Mesothelial cell of epicardium (in vitro differentiated cells): ENCODE data around the gene SERHL2. TPM values are rescaled to one million over a fixed set of nuclear protein-coding genes. Genes with fewer than 3 reads are reported as not detected.

Source experiments
- DNase-seq, 2 experiments: peaks; one replicate each; pipeline ENCODE4 v3.0.0; 2021; ENCODE audit warnings: low spot score in 2 of 2; ENCODE audit not compliant: unreplicated experiment in 2 of 2
- H3K27ac Mint-ChIP-seq: 2 replicates; pipeline ENCODE4 v1.8.0; 2021; ENCODE audit warnings: mixed read lengths
- H3K27me3 Mint-ChIP-seq: 2 replicates; pipeline ENCODE4 v1.8.0; 2021; ENCODE audit warnings: low read depth, mixed read lengths
- H3K36me3 Mint-ChIP-seq: 2 replicates; pipeline ENCODE4 v1.8.0; 2021; ENCODE audit warnings: mixed read lengths
- H3K4me1 Mint-ChIP-seq: 2 replicates; pipeline ENCODE4 v1.8.0; 2021; ENCODE audit warnings: mixed read lengths
- H3K4me3 Mint-ChIP-seq: 2 replicates; pipeline ENCODE4 v1.8.0; 2021; ENCODE audit warnings: mild to moderate bottlenecking, moderate library complexity, mixed read lengths
- H3K9me3 Mint-ChIP-seq: 2 replicates; pipeline ENCODE4 v1.8.0; 2021; ENCODE audit warnings: mixed read lengths
- total RNA-seq: library from RNA; stranded (reverse); gene quantifications from 3 replicates; pipeline ENCODE4 v1.2.1, GENCODE V29; 2021
- TF ChIP-seq, protein P1 (sequence below): fragments of 200-600 bp; sonication (generic); IDR thresholded peaks from one replicate; pipeline ENCODE4 v1.5.0; 2021; ENCODE audit warnings: antibody characterized with exemption; ENCODE audit not compliant: unreplicated experiment

SERHL2 gene
- total RNA-seq, 1 donor from 2014 or later: 2.5 TPM

DNA sequence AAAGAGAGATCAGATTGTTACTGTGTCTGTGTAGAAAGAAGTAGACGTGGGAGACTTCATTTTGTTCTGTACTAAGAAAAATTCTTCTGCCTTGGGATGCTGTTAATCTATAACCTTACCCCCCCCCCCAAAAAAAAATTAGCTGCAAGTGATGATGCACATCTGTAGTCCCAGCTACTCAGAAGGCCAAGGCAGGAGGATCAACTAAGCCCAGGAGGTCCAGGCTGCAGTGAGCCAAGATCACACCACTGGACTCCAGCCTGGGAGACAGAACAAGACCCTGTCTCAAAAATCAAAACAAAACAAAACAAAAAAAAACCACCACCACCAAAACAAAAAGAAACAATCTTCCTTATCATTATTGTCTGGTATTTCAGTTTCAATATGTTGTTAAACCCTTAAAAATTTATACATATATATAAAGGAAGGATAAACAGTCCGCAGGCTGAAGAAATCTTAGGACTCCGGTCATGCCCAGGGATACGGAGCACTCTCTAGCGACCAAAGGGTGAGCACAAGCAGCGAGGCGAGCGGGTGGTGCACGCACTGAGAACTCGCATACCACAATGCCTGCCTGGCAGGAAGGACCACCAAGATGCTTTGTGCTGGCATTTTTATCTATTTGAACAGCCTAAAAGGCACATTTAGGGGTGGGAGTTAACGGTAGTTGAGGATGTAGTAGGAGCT is 54.5 kb downstream of the SERHL2 start:
- no peak overlapping the region for H3K4me3 Mint-ChIP-seq
- H3K4me1 Mint-ChIP-seq: peaks cover 40% of the 10 kb centered on the region
- TF ChIP-seq, protein P1, sequence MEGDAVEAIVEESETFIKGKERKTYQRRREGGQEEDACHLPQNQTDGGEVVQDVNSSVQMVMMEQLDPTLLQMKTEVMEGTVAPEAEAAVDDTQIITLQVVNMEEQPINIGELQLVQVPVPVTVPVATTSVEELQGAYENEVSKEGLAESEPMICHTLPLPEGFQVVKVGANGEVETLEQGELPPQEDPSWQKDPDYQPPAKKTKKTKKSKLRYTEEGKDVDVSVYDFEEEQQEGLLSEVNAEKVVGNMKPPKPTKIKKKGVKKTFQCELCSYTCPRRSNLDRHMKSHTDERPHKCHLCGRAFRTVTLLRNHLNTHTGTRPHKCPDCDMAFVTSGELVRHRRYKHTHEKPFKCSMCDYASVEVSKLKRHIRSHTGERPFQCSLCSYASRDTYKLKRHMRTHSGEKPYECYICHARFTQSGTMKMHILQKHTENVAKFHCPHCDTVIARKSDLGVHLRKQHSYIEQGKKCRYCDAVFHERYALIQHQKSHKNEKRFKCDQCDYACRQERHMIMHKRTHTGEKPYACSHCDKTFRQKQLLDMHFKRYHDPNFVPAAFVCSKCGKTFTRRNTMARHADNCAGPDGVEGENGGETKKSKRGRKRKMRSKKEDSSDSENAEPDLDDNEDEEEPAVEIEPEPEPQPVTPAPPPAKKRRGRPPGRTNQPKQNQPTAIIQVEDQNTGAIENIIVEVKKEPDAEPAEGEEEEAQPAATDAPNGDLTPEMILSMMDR: no peak
- H3K27ac Mint-ChIP-seq: peak overlapping the region; percentile 91
- no peak for DNase-seq
- H3K9me3 Mint-ChIP-seq: peaks cover 3% of the 10 kb centered on the region
- H3K27me3 Mint-ChIP-seq: no peaks in the 10 kb centered on the region
- peaks cover 16% of the 10 kb centered on the region for H3K36me3 Mint-ChIP-seq

DNA sequence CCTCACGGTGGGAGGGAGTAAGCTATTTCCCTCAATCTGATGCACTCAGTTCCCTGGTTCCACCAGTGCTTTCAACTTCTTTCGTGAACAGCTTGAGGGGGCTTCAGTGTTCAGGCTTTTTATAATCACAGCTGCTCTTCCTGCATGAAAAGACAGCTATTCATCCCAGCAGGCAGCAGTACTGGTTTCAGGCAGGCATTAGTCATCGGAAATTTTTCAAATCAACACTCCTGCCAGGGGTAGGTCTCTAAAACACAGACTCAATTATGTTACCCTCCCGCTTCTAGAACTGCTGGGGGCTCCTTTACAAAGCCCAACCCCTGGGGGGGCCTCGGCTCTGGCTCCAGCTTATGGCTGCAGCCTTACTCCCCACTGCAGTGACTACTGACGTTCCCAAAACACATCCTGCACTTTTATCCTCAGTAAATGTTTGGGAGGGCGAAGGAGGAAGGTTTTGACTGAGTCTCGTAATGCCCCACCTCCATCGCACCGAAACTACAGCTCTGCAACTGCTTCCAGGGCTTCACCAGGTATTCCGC is 55.1 kb downstream of the SERHL2 start:
- Mint-ChIP-seq H3K9me3 (peaks cover 3% of the 10 kb centered on the region), H3K4me3 (no peak overlapping the region), H3K4me1 (peaks cover 44% of the 10 kb centered on the region), H3K27me3 (no peaks in the 10 kb centered on the region), H3K27ac (peak overlapping the region; percentile 91), H3K36me3 (peaks cover 16% of the 10 kb centered on the region)
- TF ChIP-seq, protein P1: no peak
- no peak for DNase-seq

DNA sequence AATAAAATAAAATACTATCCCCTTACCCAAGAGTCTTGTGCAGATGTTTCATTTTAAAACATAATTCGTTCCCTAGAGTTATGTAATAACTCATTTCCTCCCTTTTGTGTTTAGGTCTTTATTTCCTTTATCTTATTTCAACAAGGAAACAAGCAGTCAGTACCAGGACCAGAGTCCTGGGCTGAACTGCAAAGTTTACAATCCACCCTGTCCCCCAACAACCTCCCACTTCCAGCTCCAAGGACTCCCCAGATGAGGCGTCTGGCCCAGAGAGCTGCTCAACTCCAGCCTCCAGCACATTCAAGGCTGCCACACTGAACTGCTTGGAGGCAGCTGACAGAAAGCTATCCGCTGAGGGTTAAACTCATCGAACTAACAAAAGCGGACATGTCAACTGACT is 56.4 kb downstream of the SERHL2 start:
- TF ChIP-seq, protein P1: no peak
- Mint-ChIP-seq H3K27me3 (no peaks in the 10 kb centered on the region), H3K4me1 (peaks cover 46% of the 10 kb centered on the region), H3K4me3 (no peak overlapping the region), H3K27ac (peak overlapping the region; percentile 70), H3K9me3 (peaks cover 3% of the 10 kb centered on the region), H3K36me3 (peaks cover 16% of the 10 kb centered on the region)
- no peak for DNase-seq

DNA sequence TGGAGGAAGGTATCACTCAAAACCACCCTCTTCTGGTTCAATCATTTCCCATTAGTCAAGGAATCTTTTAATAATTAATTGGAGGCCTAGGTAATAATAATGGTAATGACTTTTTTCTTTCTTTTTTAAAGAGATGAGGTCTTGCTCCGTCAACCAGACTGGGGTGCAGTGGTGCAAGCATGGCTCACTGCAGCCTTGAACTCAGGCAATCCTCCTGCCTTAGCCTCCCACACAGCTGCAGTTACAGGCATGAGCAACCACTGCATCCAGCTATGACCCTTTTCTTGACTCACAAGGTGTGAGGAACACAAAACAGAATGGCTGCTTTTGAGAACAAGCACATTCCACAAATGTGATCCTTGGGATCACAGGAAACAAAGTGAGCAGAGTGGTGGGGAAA is 57.3 kb downstream of the SERHL2 start:
- DNase-seq: no peak
- no peaks in the 10 kb centered on the region for H3K27me3 Mint-ChIP-seq
- H3K4me3 Mint-ChIP-seq: no peak overlapping the region
- peaks cover 52% of the 10 kb centered on the region for H3K4me1 Mint-ChIP-seq
- H3K9me3 Mint-ChIP-seq: peaks cover 3% of the 10 kb centered on the region
- no peak overlapping the region for H3K27ac Mint-ChIP-seq
- H3K36me3 Mint-ChIP-seq: peaks cover 16% of the 10 kb centered on the region
- TF ChIP-seq, protein P1: no peak

DNA sequence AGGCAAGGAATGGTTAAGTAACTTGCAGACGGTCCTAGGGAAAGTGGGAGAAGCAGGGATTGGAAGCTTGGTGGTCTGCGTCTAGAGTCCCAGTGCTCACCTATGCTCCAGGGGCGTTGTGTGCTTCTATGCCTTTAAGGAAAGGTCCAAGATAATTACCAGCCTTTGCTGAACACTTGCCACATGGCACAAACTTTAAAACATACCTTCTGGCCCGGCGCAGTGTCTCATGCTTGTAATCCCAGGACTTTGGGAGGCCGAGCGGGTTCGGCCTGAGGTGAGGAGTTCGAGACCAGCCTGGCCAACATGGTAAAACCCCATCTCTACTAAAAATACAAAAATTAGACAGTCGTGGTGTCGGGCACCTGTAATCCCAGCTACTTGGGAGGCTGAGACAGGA is 58.6 kb downstream of the SERHL2 start:
- no peak for DNase-seq
- Mint-ChIP-seq H3K4me1 (peaks cover 54% of the 10 kb centered on the region), H3K36me3 (peaks cover 10% of the 10 kb centered on the region), H3K9me3 (no peaks in the 10 kb centered on the region), H3K27me3 (no peaks in the 10 kb centered on the region), H3K27ac (peak overlapping the region; percentile 98), H3K4me3 (peak overlapping the region; percentile 31)
- TF ChIP-seq, protein P1: no peak
